K562 (cell line): ENCODE results near the gene SCRN2. TPM values are rescaled to one million over a fixed set of nuclear protein-coding genes. Genes with fewer than 3 reads are reported as not detected.
A peak's percentile ranks its signal among the peaks of the same experiment; 100 is the strongest.

Experiments
- ATF7 ChIP-seq: fragments of 450-650 bp; IDR thresholded peaks from 2 replicates; pipeline ENCODE4 v1.7.1; 2014; ENCODE audit warnings: mild to moderate bottlenecking, moderate library complexity
- CBFA2T2 ChIP-seq: fragments of 450-650 bp; conservative IDR thresholded peaks from 2 replicates; pipeline ENCODE4 v1.6.1; 2017; ENCODE audit warnings: mild to moderate bottlenecking
- CGGBP1 ChIP-seq: fragments of 250-450 bp; sonication (Bioruptor Pico); IDR thresholded peaks from 2 replicates; pipeline ENCODE4 v1.9.0; 2021; ENCODE audit warnings: mild to moderate bottlenecking
- DMBX1 ChIP-seq: fragments of 250-450 bp; sonication (Bioruptor Pico); IDR thresholded peaks from 2 replicates; pipeline ENCODE4 v1.8.0; 2022; ENCODE audit warnings: inconsistent platforms, mild to moderate bottlenecking, moderate library complexity, borderline replicate concordance
- EP300 ChIP-seq: IDR thresholded peaks from 2 replicates; pipeline ENCODE4 v1.6.1; 2012; ENCODE audit warnings: low read length, improper control_type of control experiment
- KDM2B ChIP-seq: fragments of 250-450 bp; sonication (Bioruptor Pico); IDR thresholded peaks from 2 replicates; pipeline ENCODE4 v1.8.0; 2021; ENCODE audit warnings: mild to moderate bottlenecking, moderate library complexity
- MNT ChIP-seq, 2 experiments: fragments of 450-650 bp; conservative IDR thresholded peaks; 2 replicates each; pipeline ENCODE4 v1.6.1; 2017; ENCODE audit warnings: mild to moderate bottlenecking in 2 of 2, moderate library complexity in 2 of 2
- MYBL2 ChIP-seq, 2 experiments: fragments of 450-650 bp in 1 of 2; sonication (generic) in 1 of 2; formaldehyde crosslinking in 1 of 2; IDR thresholded peaks; 2 replicates each; pipeline versions ENCODE4 v1.6.1 to v1.8.1; 2017 to 2022; ENCODE audit warnings: borderline replicate concordance in 1 of 2, inconsistent platforms in 1 of 2, low read depth in 1 of 2, mild to moderate bottlenecking in 1 of 2, missing genetic modification reagents in 1 of 2, moderate library complexity in 1 of 2
- NR1H2 ChIP-seq: sonication (generic); formaldehyde crosslinking; IDR thresholded peaks from 2 replicates; pipeline ENCODE4 v1.4.0; 2020; ENCODE audit warnings: mild to moderate bottlenecking, missing genetic modification reagents
- RBM14 ChIP-seq: fragments of 200-400 bp; formaldehyde crosslinking; IDR thresholded peaks from 2 replicates; pipeline ENCODE4 v1.6.1; 2018; ENCODE audit warnings: low read depth, mild to moderate bottlenecking, low read length, moderate library complexity, borderline replicate concordance; ENCODE audit not compliant: insufficient read depth
- TCF15 ChIP-seq: fragments of 250-450 bp; sonication (Bioruptor Pico); IDR thresholded peaks from 2 replicates; pipeline ENCODE4 v1.8.0; 2022; ENCODE audit warnings: moderate library complexity, mild to moderate bottlenecking, inconsistent platforms
- ZBTB2 ChIP-seq: fragments of 450-650 bp; IDR thresholded peaks from 2 replicates; pipeline ENCODE4 v1.6.1; 2016; ENCODE audit warnings: antibody characterized with exemption
- ZC3H11A ChIP-seq: IDR thresholded peaks from 2 replicates; pipeline ENCODE4 v1.6.1; 2012; ENCODE audit warnings: low read depth, low read length, improper control_type of control experiment
- ZNF407 ChIP-seq: fragments of 450-650 bp; IDR thresholded peaks from 2 replicates; pipeline ENCODE4 v1.6.1; 2016; ENCODE audit warnings: low read depth
- ZNF766 ChIP-seq: fragments of 200-800 bp; sonication (Bioruptor generic); conservative IDR thresholded peaks from 2 replicates; pipeline ENCODE4 v1.6.1; 2016; ENCODE audit warnings: missing genetic modification characterization, missing compliant biosample characterization
- polyA plus RNA-seq, 8 experiments: library from polyadenylated mRNA; depleted of rRNA in 4 of 8; stranded (reverse) in 5 of 8; unstranded in 3 of 8; fragments of >200 nt; fragmentation: Nextera tagmentation in 2 of 8; fragmentation: Illumina TruSeq in 1 of 8; extraction: Ambion mirVana in 2 of 8; extraction: Trizol in 1 of 8; gene quantifications; 2 replicates each; pipeline versions ENCODE4 v1.2.1 to v1.2.3, GENCODE V29; 2011 to 2014; ENCODE audit warnings: inconsistent platforms in 1 of 8, missing spikeins in 1 of 8
- total RNA-seq, 7 experiments: library from RNA; depleted of rRNA in 6 of 7; stranded (reverse); fragments of >200 nt in 6 of 7; fragmentation: Illumina TruSeq in 2 of 7; extraction: Trizol in 2 of 7; gene quantifications; 2 replicates each; pipeline versions ENCODE4 v1.2.1 to v1.2.3, GENCODE V29; 2011 to 2021; ENCODE audit warnings: low replicate concordance in 1 of 7

The SCRN2 gene
- total and polyA plus RNA-seq, 9 of the 15 experiments (the other 6 are each of a cell fraction or from before 2014, with no cell fraction given), result 0.25 to 32.9 (median 13.6) TPM

- TF ChIP-seq MNT (conservative IDR thresholded peaks at IDR 0.05), result 0 out of 4 replicates have a peak, but pooled peaks of 1 of the 2 experiments have one; percentile 20
- TF ChIP-seq DMBX1, result no peak
- no peak for TF ChIP-seq CGGBP1 (CRISPR knock-in tag)
- no peak for TF ChIP-seq ATF7
- no peak for TF ChIP-seq MYBL2 (IDR thresholded peaks at IDR 0.05; ENCODE audit: low read depth)
- no peak for TF ChIP-seq MYBL2 (CRISPR knock-in tag; IDR thresholded peaks at IDR 0.05; ENCODE audit: borderline replicate concordance)
- no peak for TF ChIP-seq TCF15
- TF ChIP-seq RBM14, result no peak
- peak; percentile 41; the same call in 1 of the 2 replicates for TF ChIP-seq ZNF766 (CRISPR knock-in tag)
- TF ChIP-seq ZC3H11A, result no peak
- TF ChIP-seq KDM2B, result no peak
- TF ChIP-seq ZNF407, result no peak
- TF ChIP-seq CBFA2T2, result no peak
- no peak for TF ChIP-seq EP300
- no peak for TF ChIP-seq NR1H2 (CRISPR knock-in tag)
- TF ChIP-seq ZBTB2, result no peak
Observed at GRCh38 chr17:47797797-47798196, 43.3 kb downstream of the SCRN2 start (continued).
